Esophagus (tissue), 2 donors: ENCODE results near the gene RNASE9. TPM values are rescaled to one million over a fixed set of nuclear protein-coding genes. Genes with fewer than 3 reads are reported as not detected.
"Not testable (repeated sequence)": the region's sequence is repeated elsewhere in the genome, so short reads cannot be mapped to it uniquely, and the experiment has no call there.

Experiments
- H3K27ac ChIP-seq, 2 donors: one replicate each; pipeline ENCODE4 v1.5.1; 2013; ENCODE audit warnings: low read depth in 2 of 2, mild to moderate bottlenecking in 2 of 2, inconsistent platforms in 1 of 2, low read length in 1 of 2, moderate library complexity in 1 of 2
- H3K27me3 ChIP-seq, 2 donors: one replicate each; pipeline ENCODE4 v1.6.1; 2013; ENCODE audit warnings: low read length in 2 of 2, control low read depth in 1 of 2, mild to moderate bottlenecking in 1 of 2; ENCODE audit not compliant: insufficient read depth in 2 of 2, control insufficient read depth in 1 of 2
- H3K36me3 ChIP-seq, 2 donors: one replicate each; pipeline ENCODE4 v1.6.1; 2013; ENCODE audit warnings: low read length in 1 of 2; ENCODE audit not compliant: control insufficient read depth in 2 of 2, insufficient read depth in 2 of 2
- H3K4me1 ChIP-seq, 2 donors: one replicate each; pipeline ENCODE4 v1.6.1; 2013; ENCODE audit warnings: low read length in 1 of 2; ENCODE audit not compliant: control insufficient read depth in 2 of 2, insufficient read depth in 2 of 2
- H3K4me3 ChIP-seq, 2 donors: one replicate each; pipeline ENCODE4 v1.5.1; 2013; ENCODE audit warnings: low read length in 2 of 2, mild to moderate bottlenecking in 2 of 2, low read depth in 1 of 2, moderate library complexity in 1 of 2
- H3K9me3 ChIP-seq, 2 donors: one replicate each; pipeline ENCODE4 v1.6.1; 2013; ENCODE audit warnings: mild to moderate bottlenecking in 2 of 2, low read depth in 1 of 2, low read length in 1 of 2, moderate library complexity in 1 of 2; ENCODE audit not compliant: control insufficient read depth in 2 of 2, insufficient read depth in 1 of 2
- WGBS, 2 donors: extraction: QIAGEN DNeasy Blood & Tissue Kit; methylation state at CpG; one replicate each; pipeline ENCODE4 v1.1.7; 2013; 5-methylcytosine and 5-hydroxymethylcytosine counted together
- polyA plus RNA-seq, 2 donors: library from polyadenylated mRNA; stranded (reverse); fragments of 200-250 nt; gene quantifications; one replicate each; pipeline ENCODE4 v1.2.3, GENCODE V29; 2013
- donor health status: healthy with polysubstance abuse.
- donor health status: Bipolar disorder and iron deficiency.

RNASE9 gene
- polyA plus RNA-seq, 2 donors, result not detected

DNA sequence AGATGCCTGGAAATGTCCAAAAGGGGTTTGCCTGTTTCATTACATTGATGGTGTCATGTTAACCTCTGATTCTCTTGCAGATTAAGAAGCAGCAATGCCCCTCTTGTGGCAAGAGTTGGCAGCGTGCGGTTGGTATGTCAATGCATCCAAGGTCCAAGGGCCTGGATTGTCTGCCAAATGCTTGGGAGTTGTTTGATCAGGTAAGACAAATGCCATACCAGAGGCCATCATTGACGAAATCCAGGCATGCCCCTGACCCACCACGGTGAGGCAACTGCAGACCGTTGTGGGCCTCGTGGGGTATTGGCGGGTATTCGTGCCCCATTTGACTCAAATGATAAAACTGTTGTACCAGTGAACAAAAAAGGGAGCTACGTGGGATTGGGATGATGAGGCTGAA is 41.7 kb upstream of the RNASE9 start:
- Histone ChIP-seq H3K4me1 (peaks cover 0 to 2% of the 10 kb centered on the region in 2 donors), H3K36me3 (no peaks in the 10 kb centered on the region), H3K9me3 (peaks cover 0 to 3% of the 10 kb centered on the region in 2 donors), H3K27me3 (no peaks in the 10 kb centered on the region), H3K4me3 (no peak overlapping the region), H3K27ac (no peak overlapping the region)
- WGBS, 2 donors, result 86% methylated on average over 9 of the region's 9 CpGs

DNA sequence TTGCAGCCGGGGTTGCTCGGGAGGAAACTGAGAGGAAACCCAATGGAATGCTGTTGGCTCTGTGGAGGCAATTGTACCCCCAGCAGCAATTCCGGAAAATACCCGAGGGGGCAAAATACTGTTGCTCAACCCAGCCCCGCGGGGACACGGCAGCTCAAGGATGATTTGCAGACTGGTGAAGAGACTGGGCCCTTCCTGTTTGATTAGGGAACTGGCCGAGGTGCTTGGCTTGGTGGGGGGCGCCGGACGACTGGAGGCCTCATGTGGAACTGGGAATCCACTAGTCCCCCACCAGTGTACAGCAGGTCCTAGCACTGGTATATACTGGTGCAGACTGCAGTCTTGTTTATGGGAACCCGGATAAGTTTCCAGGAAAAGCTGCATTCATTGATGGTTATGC is 40.7 kb upstream of the RNASE9 start:
- Histone ChIP-seq H3K27ac (no peak overlapping the region), H3K4me1 (peaks cover 0 to 2% of the 10 kb centered on the region in 2 donors), H3K9me3 (peaks cover 0 to 3% of the 10 kb centered on the region in 2 donors), H3K4me3 (no peak overlapping the region), H3K27me3 (no peaks in the 10 kb centered on the region), H3K36me3 (no peaks in the 10 kb centered on the region)
- WGBS, 2 donors, result 79 to 84% methylated on average over 12 of the region's 12 CpGs

- 77 to 88% methylated on average over 1 of the region's 1 CpG for WGBS, 2 donors
- Histone ChIP-seq H3K4me1 (peaks cover 0 to 2% of the 10 kb centered on the region in 2 donors), H3K36me3 (no peaks in the 10 kb centered on the region), H3K27me3 (no peaks in the 10 kb centered on the region), H3K27ac (no peak overlapping the region), H3K4me3 (no peak overlapping the region), H3K9me3 (peaks cover 0 to under 1% of the 10 kb centered on the region in 2 donors)
These were observed 36.3 kb upstream of the RNASE9 start for GRCh38 chr14:20597108-20597507.

DNA sequence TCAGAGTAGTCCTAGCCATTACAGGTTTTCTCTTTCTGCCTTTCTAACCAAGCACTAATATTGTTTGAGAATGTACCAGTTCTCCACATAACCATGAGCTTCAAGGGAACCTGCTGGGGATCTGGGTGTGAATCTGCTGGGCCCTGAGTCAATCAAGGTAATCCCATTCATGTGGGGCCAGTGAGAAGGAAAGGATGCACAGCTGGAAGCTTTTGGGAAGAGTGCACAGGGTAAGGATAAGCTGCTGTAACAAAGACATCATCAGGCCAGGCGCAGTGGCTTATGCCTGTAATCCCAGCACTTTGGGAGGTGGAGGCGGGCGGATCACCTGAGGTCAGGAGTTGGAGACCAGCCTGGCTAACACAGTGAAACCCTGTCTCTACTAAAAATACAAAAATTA is 34.9 kb upstream of the RNASE9 start:
- H3K27me3 ChIP-seq, H3K9me3 ChIP-seq, H3K36me3 ChIP-seq, H3K4me3 ChIP-seq, H3K27ac ChIP-seq, H3K4me1 ChIP-seq: not testable (repeated sequence)
- WGBS, 2 donors, result 94 to 100% methylated on average over 3 of the region's 3 CpGs

- no peak overlapping the region for H3K4me3 ChIP-seq
- no peaks in the 10 kb centered on the region for H3K4me1 ChIP-seq
- H3K9me3 ChIP-seq, result no peaks in the 10 kb centered on the region
- H3K27ac ChIP-seq, result no peak overlapping the region
- no peaks in the 10 kb centered on the region for H3K27me3 ChIP-seq
- 48 to 68% methylated on average over 1 of the region's 1 CpG for WGBS, 2 donors
- no peaks in the 10 kb centered on the region for H3K36me3 ChIP-seq
These were observed 31.7 kb upstream of the RNASE9 start for GRCh38 chr14:20592574-20592973.

DNA sequence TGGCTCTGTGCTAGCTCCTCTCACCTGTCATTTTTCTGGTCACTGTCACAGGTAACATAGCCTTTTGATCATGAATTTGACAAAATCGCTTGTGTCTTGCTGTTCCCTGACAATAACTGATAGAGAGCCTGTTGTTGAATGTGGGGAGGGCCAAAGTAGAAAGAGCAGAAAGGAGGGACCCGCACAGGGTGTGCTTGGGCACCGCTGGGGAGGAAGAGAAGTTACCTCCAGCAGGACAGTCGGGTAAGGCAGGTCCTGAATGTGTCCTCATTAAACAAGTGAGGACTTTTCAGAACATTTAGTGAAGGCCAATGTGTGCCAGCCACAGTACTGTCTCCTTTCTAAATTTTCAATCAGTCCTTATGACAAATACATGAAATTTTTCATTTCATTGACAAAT is 30.4 kb upstream of the RNASE9 start, which contains the start of gene RNASE12:
TSS of gene RNASE12 (minus strand) at position 142 of the 400 bp plus-strand sequence. CDS start 653 bp downstream, outside the sequence.
- 76 to 79% methylated on average over 4 of the region's 4 CpGs for WGBS, 2 donors
- H3K27ac ChIP-seq, result no peak within 1 kb of the TSS
- H3K4me1 ChIP-seq, result no peaks in the 10 kb centered on the region
- no peaks in the 10 kb centered on the region for H3K27me3 ChIP-seq
- no peak within 1 kb of the TSS for H3K4me3 ChIP-seq
- H3K36me3 ChIP-seq, result no peaks in the 10 kb centered on the region
- no peaks in the 10 kb centered on the region for H3K9me3 ChIP-seq

DNA sequence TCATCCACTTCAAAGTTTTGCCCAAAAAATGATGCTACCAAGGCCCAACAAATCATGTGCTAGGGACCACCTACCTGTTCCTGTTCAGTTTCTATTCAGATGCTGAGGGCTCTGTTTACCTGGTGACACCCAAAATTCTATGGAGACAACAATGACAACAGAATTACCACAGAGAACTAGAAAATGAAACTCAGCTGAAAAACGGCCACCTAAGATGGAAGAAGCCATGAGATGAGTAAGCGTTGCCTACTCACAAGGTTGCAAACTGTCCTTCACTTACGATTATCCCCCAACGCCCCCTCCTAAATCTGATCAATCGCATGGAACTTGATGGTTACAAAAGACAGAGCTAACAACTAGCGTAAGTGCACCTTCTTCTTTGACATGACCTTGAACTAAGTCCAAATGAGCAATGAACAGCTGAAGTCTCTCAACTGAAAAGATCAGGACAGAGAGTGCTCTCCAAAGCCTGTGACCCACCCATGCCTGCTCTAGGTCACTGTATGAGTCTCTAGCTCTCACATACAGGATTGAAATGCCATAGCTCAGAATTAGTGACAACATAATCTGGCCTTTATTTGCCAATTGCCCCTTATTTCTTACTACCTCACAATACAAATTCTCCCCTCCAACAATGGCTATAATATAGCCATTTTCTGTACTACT is 26.8 kb upstream of the RNASE9 start, which contains the start of gene RNASE11:
TSS of gene RNASE11 (minus strand) at position 513 of the 666 bp plus-strand sequence.
- Histone ChIP-seq H3K36me3 (no peaks in the 10 kb centered on the region), H3K4me1 (no peaks in the 10 kb centered on the region), H3K4me3 (no peak within 1 kb of the TSS), H3K27ac (no peak within 1 kb of the TSS), H3K27me3 (no peaks in the 10 kb centered on the region), H3K9me3 (no peaks in the 10 kb centered on the region)
- WGBS, 2 donors, result 74 to 83% methylated on average over 6 of the region's 6 CpGs

DNA sequence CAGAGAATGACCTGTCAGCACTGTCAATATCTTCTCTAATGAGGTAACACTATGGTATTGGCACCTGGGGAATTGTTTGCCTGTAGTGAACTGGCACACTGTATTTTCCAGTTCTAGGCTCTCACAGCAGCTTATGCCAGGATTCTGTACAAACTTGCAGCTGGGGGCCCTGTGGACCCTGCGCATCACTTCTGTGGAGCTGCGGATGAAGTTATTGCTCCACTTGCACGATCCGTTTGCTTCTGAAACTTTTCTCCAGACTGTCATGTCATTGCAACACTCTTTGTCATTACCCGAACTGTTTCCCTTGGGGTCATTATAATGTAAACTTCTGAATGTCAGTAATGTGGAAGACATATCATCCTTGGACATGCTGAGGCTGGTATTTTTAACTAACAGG is 23.1 kb upstream of the RNASE9 start:
- Histone ChIP-seq H3K4me1 (no peaks in the 10 kb centered on the region), H3K27me3 (no peaks in the 10 kb centered on the region), H3K27ac (no peak overlapping the region), H3K36me3 (no peaks in the 10 kb centered on the region), H3K9me3 (no peaks in the 10 kb centered on the region), H3K4me3 (no peak overlapping the region)
- 49 to 60% methylated on average over 5 of the region's 5 CpGs for WGBS, 2 donors

DNA sequence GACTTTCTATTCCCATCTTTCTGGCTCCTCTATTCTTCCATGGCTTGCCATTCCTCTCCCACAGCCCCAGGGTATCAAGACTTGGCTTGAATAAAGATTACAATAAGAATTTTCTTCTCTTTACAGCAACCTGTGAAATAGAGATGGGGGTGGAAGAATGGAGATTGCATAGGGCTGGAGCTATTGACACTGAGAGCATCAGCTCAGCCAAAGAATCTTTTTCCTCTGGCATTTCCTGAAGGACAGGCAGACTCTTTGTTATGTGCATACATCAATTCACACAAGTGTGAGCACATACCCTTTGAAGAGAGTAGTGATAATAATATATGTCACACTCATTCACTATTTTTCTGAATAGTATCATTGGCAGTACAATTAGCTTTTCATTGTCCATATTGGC is 22.3 kb upstream of the RNASE9 start:
- no peaks in the 10 kb centered on the region for H3K36me3 ChIP-seq
- H3K9me3 ChIP-seq, result no peaks in the 10 kb centered on the region
- H3K4me3 ChIP-seq, result no peak overlapping the region
- no peaks in the 10 kb centered on the region for H3K27me3 ChIP-seq
- no peaks in the 10 kb centered on the region for H3K4me1 ChIP-seq
- no peak overlapping the region for H3K27ac ChIP-seq

- 59 to 73% methylated on average over 4 of the region's 4 CpGs for WGBS, 2 donors
- H3K4me1 ChIP-seq, result no peaks in the 10 kb centered on the region
- no peaks in the 10 kb centered on the region for H3K27me3 ChIP-seq
- no peaks in the 10 kb centered on the region for H3K36me3 ChIP-seq
- H3K9me3 ChIP-seq, result no peaks in the 10 kb centered on the region
- H3K4me3 ChIP-seq, result no peak overlapping the region
- no peak overlapping the region for H3K27ac ChIP-seq
These were observed 19.4 kb upstream of the RNASE9 start for GRCh38 chr14:20580242-20580641.
